ENCODE results near the gene E2F4.

DNA sequence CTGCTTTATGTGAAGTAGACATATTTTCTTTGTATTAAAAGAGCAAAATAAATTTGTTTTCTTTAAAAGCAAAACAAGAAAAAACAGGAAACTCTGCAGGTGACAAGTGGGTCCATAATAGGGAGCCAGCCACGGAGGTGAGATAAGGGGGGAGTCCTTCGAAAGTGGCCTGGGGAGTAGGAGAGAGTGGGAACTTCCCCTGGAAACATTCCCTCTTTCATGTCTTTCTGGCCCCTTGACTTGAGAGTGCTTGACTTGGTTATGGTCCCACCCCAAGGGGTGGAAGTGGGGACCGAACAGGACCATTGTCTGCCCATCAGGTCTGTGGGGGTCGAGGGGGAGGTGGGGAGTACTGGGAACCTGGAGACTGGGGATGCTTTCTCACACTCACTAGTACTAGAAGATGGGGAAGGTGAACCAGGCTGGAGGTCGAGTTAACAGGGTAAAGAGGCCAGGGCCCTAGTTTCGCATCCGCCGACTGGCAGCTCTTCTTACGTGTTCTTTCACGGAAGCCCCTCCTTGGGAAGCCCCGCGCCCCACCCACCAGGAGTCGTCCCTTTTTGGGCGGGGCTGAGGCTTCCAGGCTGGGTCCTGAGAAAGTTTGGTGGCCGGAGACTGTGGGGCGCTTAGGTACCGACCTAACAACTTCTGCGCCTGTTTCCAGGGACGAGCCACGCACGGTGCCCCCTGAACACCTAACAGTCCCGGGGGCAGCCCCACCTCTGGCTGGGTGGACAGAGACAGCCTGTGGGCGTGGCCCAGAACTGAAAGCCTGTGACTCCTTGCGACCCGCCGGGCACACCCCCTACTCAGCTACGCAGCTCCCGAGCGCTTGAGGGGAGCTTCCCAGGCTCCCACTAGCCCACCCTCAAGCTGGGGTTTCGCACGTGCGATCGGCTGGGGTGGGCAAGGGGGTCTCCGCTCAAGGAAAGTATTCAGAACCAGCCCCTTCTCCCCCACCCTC, 33.0 kb upstream of the E2F4 start:
- TF ChIP-seq, protein P1, sequence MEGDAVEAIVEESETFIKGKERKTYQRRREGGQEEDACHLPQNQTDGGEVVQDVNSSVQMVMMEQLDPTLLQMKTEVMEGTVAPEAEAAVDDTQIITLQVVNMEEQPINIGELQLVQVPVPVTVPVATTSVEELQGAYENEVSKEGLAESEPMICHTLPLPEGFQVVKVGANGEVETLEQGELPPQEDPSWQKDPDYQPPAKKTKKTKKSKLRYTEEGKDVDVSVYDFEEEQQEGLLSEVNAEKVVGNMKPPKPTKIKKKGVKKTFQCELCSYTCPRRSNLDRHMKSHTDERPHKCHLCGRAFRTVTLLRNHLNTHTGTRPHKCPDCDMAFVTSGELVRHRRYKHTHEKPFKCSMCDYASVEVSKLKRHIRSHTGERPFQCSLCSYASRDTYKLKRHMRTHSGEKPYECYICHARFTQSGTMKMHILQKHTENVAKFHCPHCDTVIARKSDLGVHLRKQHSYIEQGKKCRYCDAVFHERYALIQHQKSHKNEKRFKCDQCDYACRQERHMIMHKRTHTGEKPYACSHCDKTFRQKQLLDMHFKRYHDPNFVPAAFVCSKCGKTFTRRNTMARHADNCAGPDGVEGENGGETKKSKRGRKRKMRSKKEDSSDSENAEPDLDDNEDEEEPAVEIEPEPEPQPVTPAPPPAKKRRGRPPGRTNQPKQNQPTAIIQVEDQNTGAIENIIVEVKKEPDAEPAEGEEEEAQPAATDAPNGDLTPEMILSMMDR (IDR thresholded peaks at IDR 0.05; ENCODE audit: low read depth, low read length), result no peak
- TF ChIP-seq, protein P2, sequence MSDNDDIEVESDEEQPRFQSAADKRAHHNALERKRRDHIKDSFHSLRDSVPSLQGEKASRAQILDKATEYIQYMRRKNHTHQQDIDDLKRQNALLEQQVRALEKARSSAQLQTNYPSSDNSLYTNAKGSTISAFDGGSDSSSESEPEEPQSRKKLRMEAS (IDR thresholded peaks at IDR 0.05; ENCODE audit: low read depth, low read length), result no peak
- TF ChIP-seq POLR2A (IDR thresholded peaks at IDR 0.05; ENCODE audit: extremely low read depth, insufficient read length), result no peak
- TF ChIP-seq MYC (IDR thresholded peaks at IDR 0.05; ENCODE audit: low read depth, low read length), result no peak

All from NB4 (cell line).